H9 (cell line): ENCODE results near the gene RNF20. TPM values are rescaled to one million over a fixed set of nuclear protein-coding genes. Genes with fewer than 3 reads are reported as not detected.

Experiments
- DNase-seq: peaks from one replicate; pipeline ENCODE4 v3.0.0-alpha.2; 2017
- H2AFZ ChIP-seq: one replicate; pipeline ENCODE4 v1.6.1; 2013; ENCODE audit warnings: mild to moderate bottlenecking, low read length, control low read depth, moderate library complexity
- H2AK5ac ChIP-seq: 2 replicates; pipeline ENCODE4 v1.6.1; 2013; ENCODE audit warnings: low read length, control low read depth, mixed read lengths; ENCODE audit not compliant: insufficient read length
- H2BK120ac ChIP-seq: one replicate; pipeline ENCODE4 v1.6.1; 2013; ENCODE audit warnings: low read depth, mild to moderate bottlenecking, low read length, control low read depth, inconsistent platforms; ENCODE audit not compliant: poor library complexity, severe bottlenecking
- H2BK12ac ChIP-seq: 2 replicates; pipeline ENCODE4 v1.6.1; 2013; ENCODE audit warnings: low read length, control low read depth, mixed read lengths, low read depth; ENCODE audit not compliant: insufficient read length
- H2BK15ac ChIP-seq: 2 replicates; pipeline ENCODE4 v1.6.1; 2013; ENCODE audit warnings: low read depth, low read length, control low read depth
- H2BK20ac ChIP-seq: one replicate; pipeline ENCODE4 v1.6.1; 2013; ENCODE audit warnings: low read depth, mild to moderate bottlenecking, low read length, control low read depth, inconsistent platforms; ENCODE audit not compliant: poor library complexity, severe bottlenecking
- H2BK5ac ChIP-seq: 2 replicates; pipeline ENCODE4 v1.6.1; 2013; ENCODE audit warnings: low read length, control low read depth, mixed read lengths; ENCODE audit not compliant: insufficient read length
- H3K14ac ChIP-seq: 2 replicates; pipeline ENCODE4 v1.6.1; 2013; ENCODE audit warnings: low read length, control low read depth; ENCODE audit not compliant: insufficient read depth
- H3K18ac ChIP-seq: 2 replicates; pipeline ENCODE4 v1.6.1; 2013; ENCODE audit warnings: low read depth, mild to moderate bottlenecking, mixed read lengths, low read length, control low read depth; ENCODE audit not compliant: insufficient read length
- H3K23ac ChIP-seq: 2 replicates; pipeline ENCODE4 v1.6.1; 2013; ENCODE audit warnings: low read length, control low read depth, mixed read lengths, low read depth; ENCODE audit not compliant: insufficient read length
- H3K23me2 ChIP-seq: 2 replicates; pipeline ENCODE4 v1.6.1; 2013; ENCODE audit warnings: low read depth, mild to moderate bottlenecking, mixed read lengths, low read length, control low read depth; ENCODE audit not compliant: insufficient read length, poor library complexity, severe bottlenecking
- H3K27ac ChIP-seq: 2 replicates; pipeline ENCODE4 v1.5.1; 2013; ENCODE audit warnings: low read length, control low read depth, mixed read lengths, low read depth; ENCODE audit not compliant: insufficient read length
- H3K27me3 ChIP-seq: 2 replicates; pipeline ENCODE4 v1.6.1; 2013; ENCODE audit warnings: low read length, control low read depth, inconsistent platforms; ENCODE audit not compliant: insufficient read depth
- H3K4ac ChIP-seq: 2 replicates; pipeline ENCODE4 v1.6.1; 2013; ENCODE audit warnings: low read depth, mild to moderate bottlenecking, control low read depth, inconsistent platforms, low read length, moderate library complexity
- H3K4me1 ChIP-seq: 2 replicates; pipeline ENCODE4 v1.6.1; 2013; ENCODE audit warnings: low read length, control low read depth, inconsistent platforms; ENCODE audit not compliant: insufficient read depth
- H3K4me2 ChIP-seq: 2 replicates; pipeline ENCODE4 v1.6.1; 2013; ENCODE audit warnings: low read length, control low read depth, mixed read lengths; ENCODE audit not compliant: insufficient read length, insufficient read depth
- H3K56ac ChIP-seq: 2 replicates; pipeline ENCODE4 v1.6.1; 2013; ENCODE audit warnings: low read depth, mild to moderate bottlenecking, mixed read lengths, low read length, control low read depth; ENCODE audit not compliant: insufficient read length
- H3K79me1 ChIP-seq: 2 replicates; pipeline ENCODE4 v1.6.1; 2013; ENCODE audit warnings: low read depth, mild to moderate bottlenecking, moderate library complexity, low read length, control low read depth, inconsistent platforms; ENCODE audit not compliant: insufficient read depth, poor library complexity, severe bottlenecking
- H3K79me2 ChIP-seq: 2 replicates; pipeline ENCODE4 v1.6.1; 2013; ENCODE audit warnings: low read length, control low read depth, inconsistent platforms; ENCODE audit not compliant: insufficient read depth
- H3K9ac ChIP-seq: 2 replicates; pipeline ENCODE4 v1.6.1; 2013; ENCODE audit warnings: low read length, control low read depth, mixed read lengths; ENCODE audit not compliant: insufficient read length; ENCODE audit errors: extremely low read depth
- H3K9me3 ChIP-seq: one replicate; pipeline ENCODE4 v1.6.1; 2013; ENCODE audit warnings: low read depth, low read length, inconsistent platforms; ENCODE audit not compliant: control insufficient read depth
- H3T11ph ChIP-seq: one replicate; pipeline ENCODE4 v1.6.1; 2013; ENCODE audit warnings: mild to moderate bottlenecking, low read length, control low read depth, inconsistent platforms
- H4K20me1 ChIP-seq: one replicate; pipeline ENCODE4 v1.6.1; 2013; ENCODE audit not compliant: control insufficient read depth, insufficient read length, insufficient read depth
- H4K5ac ChIP-seq: 2 replicates; pipeline ENCODE4 v1.6.1; 2013; ENCODE audit warnings: low read depth, mild to moderate bottlenecking, mixed read lengths, low read length, control low read depth; ENCODE audit not compliant: insufficient read length
- H4K8ac ChIP-seq: replicated peaks from 2 replicates; pipeline ENCODE4 v1.6.1; 2013; ENCODE audit warnings: low read length, control low read depth, mixed read lengths, low read depth; ENCODE audit not compliant: insufficient read length
- H4K91ac ChIP-seq: 2 replicates; pipeline ENCODE4 v1.6.1; 2013; ENCODE audit warnings: low read depth, mild to moderate bottlenecking, moderate library complexity, mixed read lengths, low read length, control low read depth; ENCODE audit not compliant: insufficient read length
- H3K27ac Mint-ChIP-seq, 3 experiments: 2 replicates in 2 of 3; 3 replicates in 1 of 3; pipeline ENCODE4 v1.8.0; 2020 to 2021; ENCODE audit warnings: mixed read lengths in 3 of 3, mild to moderate bottlenecking in 1 of 3, moderate library complexity in 1 of 3
- H3K27me3 Mint-ChIP-seq: 2 replicates; pipeline ENCODE4 v1.8.0; 2021; ENCODE audit warnings: low read depth, mild to moderate bottlenecking, moderate library complexity, mixed read lengths
- H3K36me3 Mint-ChIP-seq, 3 experiments: 2 replicates in 2 of 3; 3 replicates in 1 of 3; pipeline ENCODE4 v1.8.0; 2020 to 2021; ENCODE audit warnings: low read depth in 3 of 3, mixed read lengths in 3 of 3; ENCODE audit not compliant: insufficient read depth in 1 of 3
- H3K4me1 Mint-ChIP-seq, 2 experiments: 2 replicates each; pipeline ENCODE4 v1.8.0; 2020; ENCODE audit warnings: mixed read lengths in 2 of 2
- H3K4me3 Mint-ChIP-seq, 2 experiments: 2 replicates in 1 of 2; 3 replicates in 1 of 2; pipeline ENCODE4 v1.8.0; 2020 to 2021; ENCODE audit warnings: mild to moderate bottlenecking in 2 of 2, mixed read lengths in 2 of 2, moderate library complexity in 1 of 2
- H3K9me3 Mint-ChIP-seq, 2 experiments: 2 replicates in 1 of 2; 3 replicates in 1 of 2; pipeline ENCODE4 v1.8.0; 2020; ENCODE audit warnings: mild to moderate bottlenecking in 2 of 2, mixed read lengths in 2 of 2, moderate library complexity in 1 of 2
- WGBS: extraction: QIAGEN DNeasy Blood & Tissue Kit; methylation state at CpG from one replicate; pipeline ENCODE4 v1.1.7; 2013; ENCODE audit warnings: missing lambda C conversion rate, low lambda C conversion rate, mixed read lengths; ENCODE audit not compliant: insufficient read length; ENCODE audit errors: extremely low coverage; 5-methylcytosine and 5-hydroxymethylcytosine counted together
- total RNA-seq: library from RNA; stranded (reverse); gene quantifications from 2 replicates; pipeline ENCODE4 v1.2.1, GENCODE V29; 2021
- TF ChIP-seq, protein P1 (sequence below): fragments of 200-600 bp; sonication (generic); conservative IDR thresholded peaks from 3 replicates; pipeline ENCODE4 v1.8.0; 2021; ENCODE audit warnings: antibody characterized with exemption, mild to moderate bottlenecking

RNF20 gene
- total RNA-seq, 1 experiment from 2014 or later = 48.5 TPM

DNA sequence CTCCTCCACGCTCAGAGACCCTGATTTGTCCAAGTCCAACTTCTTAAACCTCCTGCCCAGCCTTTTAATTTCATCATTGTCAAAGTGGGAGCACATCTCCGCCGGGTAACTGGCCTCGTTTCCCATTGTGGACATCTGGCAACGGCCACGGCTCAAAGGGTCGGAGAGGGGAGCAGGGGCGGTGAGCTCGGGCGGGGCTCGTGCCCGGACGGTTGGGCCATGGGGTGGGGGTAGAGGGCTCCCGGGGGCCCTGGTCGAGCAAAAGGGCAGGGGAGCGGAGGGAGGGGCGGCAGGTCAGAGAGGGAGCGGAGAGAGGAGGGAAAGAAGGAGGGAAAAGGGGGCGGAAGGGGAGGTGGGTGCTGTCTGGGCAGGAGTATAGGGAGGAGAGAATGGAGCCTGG is 61.1 kb downstream of the RNF20 start, which contains the start of gene PPP3R2:
Gene PPP3R2 (minus strand): TSS at position 174 of the 400 bp plus-strand sequence. CDS start 48 bp downstream, at position 126.
- H3K18ac ChIP-seq = no peak within 1 kb of the TSS
- H2BK20ac ChIP-seq = no peak within 1 kb of the TSS
- no peak within 1 kb of the TSS for H4K5ac ChIP-seq
- Mint-ChIP-seq H3K27ac (no peak within 1 kb of the TSS), H3K36me3 (no peaks in the 10 kb centered on the region), H3K4me1 (peaks cover 3 to 7% of the 10 kb centered on the region in 2 experiments; a peak in 3 of 4 replicates), H3K27me3 (peaks cover 4% of the 10 kb centered on the region; the same call in 1 of the 2 replicates), H3K4me3 (no peak within 1 kb of the TSS), H3K9me3 (no peaks in the 10 kb centered on the region)
- no CpG with 5 or more reads among the region's 19 CpGs for WGBS
- H3K4me2 ChIP-seq = no peak within 1 kb of the TSS
- no peak within 1 kb of the TSS for H2AK5ac ChIP-seq
- no peak within 1 kb of the TSS for H4K91ac ChIP-seq
- no peak for DNase-seq
- H3K4ac ChIP-seq = no peak within 1 kb of the TSS
- no peak within 1 kb of the TSS for H3K56ac ChIP-seq
- no peaks in the 10 kb centered on the region for H3K79me1 ChIP-seq
- H2AFZ ChIP-seq = no peak within 1 kb of the TSS
- H3K23ac ChIP-seq = no peak within 1 kb of the TSS
- no peak within 1 kb of the TSS for H2BK12ac ChIP-seq
- H3K79me2 ChIP-seq = no peaks in the 10 kb centered on the region
- no peaks in the 10 kb centered on the region for H3K9me3 ChIP-seq
- H4K8ac ChIP-seq = no peak within 1 kb of the TSS
- no peaks in the 10 kb centered on the region for H4K20me1 ChIP-seq
- H2BK5ac ChIP-seq = no peak within 1 kb of the TSS
- no peaks in the 10 kb centered on the region for H3K4me1 ChIP-seq
- no peak within 1 kb of the TSS for H3K14ac ChIP-seq
- H2BK15ac ChIP-seq = no peak within 1 kb of the TSS
- no peaks in the 10 kb centered on the region for H3K27me3 ChIP-seq
- H3K27ac ChIP-seq = no peak within 1 kb of the TSS
- H3K9ac ChIP-seq = no peak within 1 kb of the TSS
- H3T11ph ChIP-seq = no peak within 1 kb of the TSS
- no peaks in the 10 kb centered on the region for H3K23me2 ChIP-seq
- TF ChIP-seq, protein P1, sequence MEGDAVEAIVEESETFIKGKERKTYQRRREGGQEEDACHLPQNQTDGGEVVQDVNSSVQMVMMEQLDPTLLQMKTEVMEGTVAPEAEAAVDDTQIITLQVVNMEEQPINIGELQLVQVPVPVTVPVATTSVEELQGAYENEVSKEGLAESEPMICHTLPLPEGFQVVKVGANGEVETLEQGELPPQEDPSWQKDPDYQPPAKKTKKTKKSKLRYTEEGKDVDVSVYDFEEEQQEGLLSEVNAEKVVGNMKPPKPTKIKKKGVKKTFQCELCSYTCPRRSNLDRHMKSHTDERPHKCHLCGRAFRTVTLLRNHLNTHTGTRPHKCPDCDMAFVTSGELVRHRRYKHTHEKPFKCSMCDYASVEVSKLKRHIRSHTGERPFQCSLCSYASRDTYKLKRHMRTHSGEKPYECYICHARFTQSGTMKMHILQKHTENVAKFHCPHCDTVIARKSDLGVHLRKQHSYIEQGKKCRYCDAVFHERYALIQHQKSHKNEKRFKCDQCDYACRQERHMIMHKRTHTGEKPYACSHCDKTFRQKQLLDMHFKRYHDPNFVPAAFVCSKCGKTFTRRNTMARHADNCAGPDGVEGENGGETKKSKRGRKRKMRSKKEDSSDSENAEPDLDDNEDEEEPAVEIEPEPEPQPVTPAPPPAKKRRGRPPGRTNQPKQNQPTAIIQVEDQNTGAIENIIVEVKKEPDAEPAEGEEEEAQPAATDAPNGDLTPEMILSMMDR = no peak
- no peak within 1 kb of the TSS for H2BK120ac ChIP-seq
